ENCODE measurements around the gene TAF1C.

DNA sequence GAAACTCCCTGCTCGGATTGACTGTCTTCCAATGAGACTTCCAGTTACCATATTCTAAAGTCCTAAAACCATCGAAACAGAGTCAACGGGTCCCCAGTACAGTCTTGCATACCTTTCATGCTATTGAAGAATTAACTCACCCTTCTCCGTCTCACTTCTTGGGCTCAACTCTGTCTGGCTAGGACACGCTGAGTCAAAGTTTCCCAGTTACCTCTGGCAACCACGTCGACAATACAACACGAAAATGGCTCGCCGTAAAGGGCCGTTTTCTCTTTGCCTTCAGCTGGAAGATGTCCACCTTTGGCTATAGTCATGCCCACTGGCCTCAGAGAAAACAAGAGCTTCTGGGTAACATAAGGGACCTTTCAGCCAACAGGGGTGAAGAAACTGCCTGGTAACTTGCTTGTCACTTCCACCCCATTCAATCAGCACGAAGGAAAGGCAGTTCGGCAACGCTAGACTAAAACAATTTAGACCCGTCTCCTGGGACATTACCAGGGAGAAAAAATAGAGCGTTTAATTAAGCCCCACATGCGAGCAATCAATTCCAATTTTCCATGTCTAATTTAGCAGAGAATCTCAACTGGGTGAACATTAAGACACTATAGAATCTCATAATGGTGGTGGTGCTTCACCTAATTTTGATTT lies 31.4 kb upstream of the TAF1C start:
- no peak for TF ChIP-seq POLR2AphosphoS5 (IDR thresholded peaks at IDR 0.05; ENCODE audit: low read depth, low read length)
- TF ChIP-seq, protein P1, sequence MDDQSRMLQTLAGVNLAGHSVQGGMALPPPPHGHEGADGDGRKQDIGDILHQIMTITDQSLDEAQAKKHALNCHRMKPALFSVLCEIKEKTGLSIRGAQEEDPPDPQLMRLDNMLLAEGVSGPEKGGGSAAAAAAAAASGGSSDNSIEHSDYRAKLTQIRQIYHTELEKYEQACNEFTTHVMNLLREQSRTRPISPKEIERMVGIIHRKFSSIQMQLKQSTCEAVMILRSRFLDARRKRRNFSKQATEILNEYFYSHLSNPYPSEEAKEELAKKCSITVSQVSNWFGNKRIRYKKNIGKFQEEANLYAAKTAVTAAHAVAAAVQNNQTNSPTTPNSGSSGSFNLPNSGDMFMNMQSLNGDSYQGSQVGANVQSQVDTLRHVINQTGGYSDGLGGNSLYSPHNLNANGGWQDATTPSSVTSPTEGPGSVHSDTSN (IDR thresholded peaks at IDR 0.05) = no peak
- no peak for TF ChIP-seq JUND (IDR thresholded peaks at IDR 0.05)
- no peak for TF ChIP-seq EP300 (IDR thresholded peaks at IDR 0.05; ENCODE audit: borderline replicate concordance in 1 of 2, low read depth in 1 of 2, low read length in 1 of 2)
- TF ChIP-seq, protein P2, sequence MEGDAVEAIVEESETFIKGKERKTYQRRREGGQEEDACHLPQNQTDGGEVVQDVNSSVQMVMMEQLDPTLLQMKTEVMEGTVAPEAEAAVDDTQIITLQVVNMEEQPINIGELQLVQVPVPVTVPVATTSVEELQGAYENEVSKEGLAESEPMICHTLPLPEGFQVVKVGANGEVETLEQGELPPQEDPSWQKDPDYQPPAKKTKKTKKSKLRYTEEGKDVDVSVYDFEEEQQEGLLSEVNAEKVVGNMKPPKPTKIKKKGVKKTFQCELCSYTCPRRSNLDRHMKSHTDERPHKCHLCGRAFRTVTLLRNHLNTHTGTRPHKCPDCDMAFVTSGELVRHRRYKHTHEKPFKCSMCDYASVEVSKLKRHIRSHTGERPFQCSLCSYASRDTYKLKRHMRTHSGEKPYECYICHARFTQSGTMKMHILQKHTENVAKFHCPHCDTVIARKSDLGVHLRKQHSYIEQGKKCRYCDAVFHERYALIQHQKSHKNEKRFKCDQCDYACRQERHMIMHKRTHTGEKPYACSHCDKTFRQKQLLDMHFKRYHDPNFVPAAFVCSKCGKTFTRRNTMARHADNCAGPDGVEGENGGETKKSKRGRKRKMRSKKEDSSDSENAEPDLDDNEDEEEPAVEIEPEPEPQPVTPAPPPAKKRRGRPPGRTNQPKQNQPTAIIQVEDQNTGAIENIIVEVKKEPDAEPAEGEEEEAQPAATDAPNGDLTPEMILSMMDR (IDR thresholded peaks at IDR 0.05) = no peak
- no peak for TF ChIP-seq YY1 (IDR thresholded peaks at IDR 0.05; ENCODE audit: low read depth)
